ENCODE measurements around the gene TCL1B.

DNA sequence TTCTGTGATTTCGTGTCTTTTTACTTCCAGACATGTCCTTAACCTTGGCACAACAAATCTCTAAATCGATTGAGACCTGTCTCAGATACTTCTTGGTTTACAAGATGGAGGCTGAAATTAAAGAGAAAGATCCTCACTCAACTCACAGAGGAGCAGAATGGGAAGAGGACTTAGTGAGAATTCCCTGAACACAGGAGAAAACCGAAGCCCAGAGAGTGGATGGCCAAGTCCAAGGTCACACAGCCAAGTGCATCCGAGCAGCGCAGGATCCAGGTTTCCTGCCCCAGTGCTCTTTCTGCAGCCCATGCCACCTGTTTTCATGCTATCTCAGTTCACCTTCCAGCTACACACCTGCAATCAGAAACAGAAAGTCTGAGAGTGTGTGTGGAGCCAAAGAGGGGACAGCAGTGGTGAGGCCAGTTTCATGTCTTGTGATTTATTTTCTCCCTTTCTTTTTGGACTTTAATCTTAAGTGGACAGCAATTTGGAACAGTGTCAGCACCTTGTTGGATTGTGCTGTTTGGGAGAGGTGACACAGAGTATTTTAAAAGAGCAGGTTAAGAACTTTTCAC, 22.9 kb upstream of the TCL1B start:
- no peak for TF ChIP-seq POLR2A (IDR thresholded peaks at IDR 0.05)
- TF ChIP-seq, protein P1, sequence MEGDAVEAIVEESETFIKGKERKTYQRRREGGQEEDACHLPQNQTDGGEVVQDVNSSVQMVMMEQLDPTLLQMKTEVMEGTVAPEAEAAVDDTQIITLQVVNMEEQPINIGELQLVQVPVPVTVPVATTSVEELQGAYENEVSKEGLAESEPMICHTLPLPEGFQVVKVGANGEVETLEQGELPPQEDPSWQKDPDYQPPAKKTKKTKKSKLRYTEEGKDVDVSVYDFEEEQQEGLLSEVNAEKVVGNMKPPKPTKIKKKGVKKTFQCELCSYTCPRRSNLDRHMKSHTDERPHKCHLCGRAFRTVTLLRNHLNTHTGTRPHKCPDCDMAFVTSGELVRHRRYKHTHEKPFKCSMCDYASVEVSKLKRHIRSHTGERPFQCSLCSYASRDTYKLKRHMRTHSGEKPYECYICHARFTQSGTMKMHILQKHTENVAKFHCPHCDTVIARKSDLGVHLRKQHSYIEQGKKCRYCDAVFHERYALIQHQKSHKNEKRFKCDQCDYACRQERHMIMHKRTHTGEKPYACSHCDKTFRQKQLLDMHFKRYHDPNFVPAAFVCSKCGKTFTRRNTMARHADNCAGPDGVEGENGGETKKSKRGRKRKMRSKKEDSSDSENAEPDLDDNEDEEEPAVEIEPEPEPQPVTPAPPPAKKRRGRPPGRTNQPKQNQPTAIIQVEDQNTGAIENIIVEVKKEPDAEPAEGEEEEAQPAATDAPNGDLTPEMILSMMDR (IDR thresholded peaks at IDR 0.05) = no peak

Data from breast epithelium (tissue), 3 donors.